ENCODE measurements around the gene ELOVL7. TPM values are rescaled to one million over a fixed set of nuclear protein-coding genes. Genes with fewer than 3 reads are reported as not detected.

ELOVL7 gene
- total RNA-seq, 1 donor from 2014 or later: 5.5 TPM

DNA sequence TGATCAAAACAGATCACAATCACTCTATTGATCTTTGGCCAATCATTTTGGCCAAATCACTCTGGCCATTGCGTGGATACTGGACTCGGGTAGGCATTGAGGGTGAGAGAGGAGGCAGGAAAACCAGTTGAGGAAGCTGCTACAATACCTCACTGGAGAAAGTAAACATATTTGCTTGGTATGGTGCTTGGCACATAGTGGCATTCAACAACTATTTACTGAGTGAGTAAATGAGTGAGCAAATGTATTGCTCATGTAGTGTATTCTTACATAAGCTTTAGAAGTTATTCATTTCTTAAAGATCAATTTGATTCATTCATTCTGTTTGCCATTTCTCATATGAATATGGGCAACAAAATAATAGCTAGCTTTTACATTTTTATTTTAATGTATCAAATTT lies 140.1 kb downstream of the ELOVL7 start:
- Mint-ChIP-seq H3K9me3 (no peaks in the 10 kb centered on the region), H3K36me3 (no peaks in the 10 kb centered on the region), H3K4me1 (peaks cover 8% of the 10 kb centered on the region), H3K4me3 (no peak overlapping the region), H3K27me3 (ENCODE audit: insufficient read depth, low read depth) (peaks cover 2% of the 10 kb centered on the region), H3K27ac (no peak overlapping the region)
- Histone ChIP-seq H3K9me3 (ENCODE audit: low read depth) (no peaks in the 10 kb centered on the region), H3K79me2 (ENCODE audit: low read depth) (peaks cover 3% of the 10 kb centered on the region), H3K4me2 (no peak overlapping the region), H3K27me3 (no peaks in the 10 kb centered on the region), H2AFZ (replicated peaks) (no peak overlapping the region), H3K9ac (no peak overlapping the region), H3K4me3 (no peak overlapping the region), H4K20me1 (ENCODE audit: low read depth) (no peaks in the 10 kb centered on the region), H3K27ac (no peak overlapping the region), H3K36me3 (no peaks in the 10 kb centered on the region), H3F3A (ENCODE audit: low read depth) (peaks cover 10% of the 10 kb centered on the region), H3K4me1 (no peaks in the 10 kb centered on the region)
- no peak for DNase-seq (ENCODE audit: low spot score)
- TF ChIP-seq, protein P1, sequence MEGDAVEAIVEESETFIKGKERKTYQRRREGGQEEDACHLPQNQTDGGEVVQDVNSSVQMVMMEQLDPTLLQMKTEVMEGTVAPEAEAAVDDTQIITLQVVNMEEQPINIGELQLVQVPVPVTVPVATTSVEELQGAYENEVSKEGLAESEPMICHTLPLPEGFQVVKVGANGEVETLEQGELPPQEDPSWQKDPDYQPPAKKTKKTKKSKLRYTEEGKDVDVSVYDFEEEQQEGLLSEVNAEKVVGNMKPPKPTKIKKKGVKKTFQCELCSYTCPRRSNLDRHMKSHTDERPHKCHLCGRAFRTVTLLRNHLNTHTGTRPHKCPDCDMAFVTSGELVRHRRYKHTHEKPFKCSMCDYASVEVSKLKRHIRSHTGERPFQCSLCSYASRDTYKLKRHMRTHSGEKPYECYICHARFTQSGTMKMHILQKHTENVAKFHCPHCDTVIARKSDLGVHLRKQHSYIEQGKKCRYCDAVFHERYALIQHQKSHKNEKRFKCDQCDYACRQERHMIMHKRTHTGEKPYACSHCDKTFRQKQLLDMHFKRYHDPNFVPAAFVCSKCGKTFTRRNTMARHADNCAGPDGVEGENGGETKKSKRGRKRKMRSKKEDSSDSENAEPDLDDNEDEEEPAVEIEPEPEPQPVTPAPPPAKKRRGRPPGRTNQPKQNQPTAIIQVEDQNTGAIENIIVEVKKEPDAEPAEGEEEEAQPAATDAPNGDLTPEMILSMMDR (IDR thresholded peaks at IDR 0.05): no peak
- TF ChIP-seq EZH2 (IDR thresholded peaks at IDR 0.05) (no peak), EZH2phosphoT487 (IDR thresholded peaks at IDR 0.05) (no peak)

Other genes starting within 250 kb of the ELOVL7 start
- 108 and 142 TPM in 2 replicates for gene DEPDC1B, start 144.1 kb downstream of the ELOVL7 start, total RNA-seq (ENCODE audit: low replicate concordance)
- 43.7 and 48.0 TPM in 2 replicates for gene ERCC8, start 100.8 kb upstream of the ELOVL7 start, total RNA-seq (ENCODE audit: low replicate concordance)
- gene NDUFAF2, start 100.9 kb upstream of the ELOVL7 start, total RNA-seq (ENCODE audit: low replicate concordance): 28.8 and 42.1 TPM in 2 replicates

Measured in neural progenitor cell (in vitro differentiated cells).